HG02840 (cell line): ENCODE measurements around the gene OLIG3.

Experiments used
- ATAC-seq: cut with Tn5 transposase; IDR thresholded peaks from one replicate; pipeline ENCODE4 v1.9.1; 2021; ENCODE audit warnings: mild to moderate bottlenecking, moderate library complexity, moderate number of reproducible peaks; ENCODE audit not compliant: unreplicated experiment, low FRiP score

The OLIG3 gene

GRCh38 chr6:137473598-137473997 lies 20.6 kb downstream of the OLIG3 start:
- ATAC-seq = no peak

- no peak for ATAC-seq
Observed at GRCh38 chr6:137472641-137473137, 21.5 kb downstream of the OLIG3 start.

DNA sequence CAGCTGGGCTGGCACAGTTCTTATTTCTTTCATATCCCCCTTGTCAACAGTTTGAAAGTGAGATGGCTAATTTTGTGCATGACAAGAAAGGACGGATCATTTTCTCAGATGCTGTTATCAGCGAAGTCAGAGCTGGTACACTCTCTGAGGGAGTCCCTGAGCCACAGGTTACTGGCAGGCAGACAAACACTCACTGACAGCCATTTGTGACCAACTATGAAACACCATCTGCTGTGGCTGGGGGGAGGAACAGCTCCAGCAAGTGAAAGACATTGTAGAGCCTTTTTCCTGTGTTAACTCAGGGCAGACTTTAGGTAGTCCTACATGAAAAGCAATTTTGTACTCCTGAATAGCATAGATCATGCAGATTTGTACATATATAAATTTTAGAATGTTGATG lies 22.2 kb downstream of the OLIG3 start:
- ATAC-seq = no peak

- no peak for ATAC-seq
Observed at GRCh38 chr6:137471497-137471896, 22.7 kb downstream of the OLIG3 start.

DNA sequence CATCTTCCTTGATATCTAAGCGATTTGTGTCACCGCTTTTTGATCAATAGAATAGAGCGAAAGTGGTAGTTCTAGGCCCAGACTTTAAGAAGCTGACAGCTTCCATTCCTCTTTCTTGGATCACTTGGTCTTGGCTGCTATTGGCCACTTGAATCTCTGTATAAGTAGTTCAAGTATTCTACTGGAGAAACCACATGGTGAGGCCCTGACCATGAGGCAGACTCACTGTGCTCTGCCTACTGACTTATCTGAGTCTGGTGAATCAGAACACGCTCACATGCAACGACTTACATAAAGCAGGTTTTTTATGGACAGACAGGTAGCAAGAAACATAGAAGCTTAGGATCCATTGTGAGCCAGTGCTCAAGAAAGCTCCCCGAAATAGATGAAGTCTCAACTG lies 27.0 kb downstream of the OLIG3 start:
- no peak for ATAC-seq

- no peak for ATAC-seq
Observed at GRCh38 chr6:137465378-137466009, 28.7 kb downstream of the OLIG3 start.

DNA sequence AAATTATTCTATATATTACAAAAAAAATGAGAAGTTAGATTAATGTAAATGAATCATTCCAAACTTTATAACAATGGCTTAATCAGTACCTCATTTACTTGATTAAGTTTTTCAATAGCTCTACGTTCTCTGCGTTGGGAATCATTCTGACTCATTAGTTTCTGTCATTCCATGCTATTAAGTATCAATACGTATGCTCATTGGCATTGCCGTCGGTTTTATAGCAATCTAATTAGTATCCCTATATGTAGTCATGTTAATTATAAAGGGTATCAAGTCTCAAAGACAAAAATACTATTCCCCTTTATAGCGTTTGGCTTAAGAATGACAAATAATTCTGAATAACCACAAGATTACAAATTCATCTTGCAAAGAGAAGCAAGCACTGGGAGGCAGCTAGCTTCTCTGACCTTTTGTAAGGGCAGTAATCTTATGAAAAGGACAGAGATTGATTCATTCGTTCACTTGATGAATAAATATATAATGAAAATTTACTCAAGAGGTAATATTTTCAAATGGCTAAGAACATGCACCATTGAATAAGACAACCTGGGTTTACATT lies 41.8 kb downstream of the OLIG3 start:
- ATAC-seq = no peak

GRCh38 chr6:137443901-137444300 lies 50.3 kb downstream of the OLIG3 start:
- no peak for ATAC-seq
